ENCODE measurements around the gene FBLN2. TPM values are rescaled to one million over a fixed set of nuclear protein-coding genes. Genes with fewer than 3 reads are reported as not detected.

Gene FBLN2
- total and polyA plus RNA-seq, 2 of the 4 experiments (the other 2 are of a cell fraction) = 11.8 to 60.8 TPM

DNA sequence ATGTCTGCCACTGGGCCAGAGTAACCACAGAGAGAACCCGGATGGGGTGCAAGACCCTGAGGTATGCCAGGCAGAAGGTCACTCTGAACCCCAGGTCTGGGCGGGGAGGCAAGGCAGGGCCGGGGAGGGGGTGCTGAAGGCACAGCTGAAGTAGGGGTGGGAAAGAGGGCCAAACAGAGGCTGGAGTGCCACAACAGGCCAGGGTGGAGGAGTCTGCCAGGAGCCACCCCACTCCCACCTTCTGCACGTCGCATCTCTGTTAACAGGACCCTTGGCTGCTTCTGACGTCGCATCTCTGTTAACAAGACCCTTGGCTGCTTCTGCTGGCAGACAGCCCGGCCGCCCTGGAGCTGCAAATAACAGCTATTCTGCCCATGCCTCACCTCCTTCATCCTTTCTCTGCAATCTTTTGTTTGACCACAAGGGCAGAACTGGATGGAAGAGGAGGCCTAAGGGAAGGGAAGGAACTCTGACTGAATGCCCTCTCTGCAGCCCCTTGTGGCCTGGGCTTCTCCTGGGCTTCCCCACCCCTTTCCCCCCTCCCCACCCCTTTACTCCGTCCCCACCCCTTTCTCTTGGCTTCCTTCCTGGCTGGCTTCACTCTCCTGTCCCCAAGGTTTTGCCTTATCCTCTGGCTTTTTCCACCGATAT is 20.6 kb upstream of the FBLN2 start:
- Histone ChIP-seq H4K8ac (ENCODE audit: low read depth in 2 of 2, low read length in 2 of 2) (no peak overlapping the region), H3K23ac (ENCODE audit: low read depth, low read length) (no peak overlapping the region), H2BK120ac (ENCODE audit: low read depth, low read length) (no peak overlapping the region), H3K9me3 (ENCODE audit: control insufficient read depth, insufficient read depth, low read length) (no peaks in the 10 kb centered on the region), H4K5ac (ENCODE audit: low read depth, low read length) (no peak overlapping the region), H3K9me1 (ENCODE audit: insufficient read depth, low read length) (no peaks in the 10 kb centered on the region), H3K4ac (ENCODE audit: low read depth, low read length) (no peak overlapping the region), H3K4me3 (ENCODE audit: insufficient read depth, low read depth, low read length) (no peak overlapping the region), H2BK5ac (ENCODE audit: low read depth, low read length, poor library complexity, severe bottlenecking) (no peak overlapping the region), H3K56ac (ENCODE audit: extremely low read depth, insufficient read depth, low read length) (no peak overlapping the region), H4K20me1 (ENCODE audit: insufficient read depth, low read length) (no peaks in the 10 kb centered on the region), H3K27ac (ENCODE audit: insufficient read depth, low read length) (no peak overlapping the region), H2BK20ac (ENCODE audit: low read depth, low read length) (no peak overlapping the region), H4K91ac (ENCODE audit: insufficient read depth, low read depth, low read length) (no peak overlapping the region), H3K9ac (ENCODE audit: low read depth, low read length) (no peak overlapping the region), H3K18ac (ENCODE audit: low read depth, low read length) (no peak overlapping the region), H2BK15ac (ENCODE audit: low read depth, low read length) (no peak overlapping the region), H3K14ac (replicated peaks; ENCODE audit: low read depth, low read length) (no peak overlapping the region), H2AK9ac (replicated peaks; ENCODE audit: low read depth, low read length, poor library complexity) (no peak overlapping the region), H2AK5ac (ENCODE audit: low read depth, low read length) (no peak overlapping the region), H3K4me2 (ENCODE audit: low read depth, low read length) (no peak overlapping the region), H3K79me1 (ENCODE audit: low read depth in 1 of 2, low read length in 2 of 2) (no peaks in the 10 kb centered on the region), H3K27me3 (ENCODE audit: control insufficient read depth, insufficient read depth, low read length) (no peaks in the 10 kb centered on the region; the same call in 1 of the 2 replicates), H2AFZ (replicated peaks; ENCODE audit: low read length, poor library complexity) (peak overlapping the region; percentile 62), H3K4me1 (ENCODE audit: control insufficient read depth, insufficient read depth, low read length) (peaks cover 5% of the 10 kb centered on the region), H3K36me3 (ENCODE audit: control insufficient read depth, insufficient read depth, low read length) (no peaks in the 10 kb centered on the region)
- POLR2A ChIA-PET (ENCODE audit: unreplicated experiment) = no interaction called here
- 37% methylated on average over 5 of the region's 11 CpGs; no CpG with 5 or more reads in 1 of the 2 experiments for WGBS, 2 experiments (ENCODE audit: extremely low coverage in 2 of 2, insufficient read length in 1 of 2)
- in situ Hi-C loops (cut with MboI; ENCODE audit: low sequenced_read_pairs) = no loop called here
- dilution Hi-C loops (cut with HindIII; ENCODE audit: low sequenced_read_pairs, unreplicated experiment) = no loop called here
- DNase-seq = no peak
- no peak for TF ChIP-seq MXI1 (IDR thresholded peaks at IDR 0.05; ENCODE audit: borderline replicate concordance, low read depth, low read length)
- TF ChIP-seq, protein P1, sequence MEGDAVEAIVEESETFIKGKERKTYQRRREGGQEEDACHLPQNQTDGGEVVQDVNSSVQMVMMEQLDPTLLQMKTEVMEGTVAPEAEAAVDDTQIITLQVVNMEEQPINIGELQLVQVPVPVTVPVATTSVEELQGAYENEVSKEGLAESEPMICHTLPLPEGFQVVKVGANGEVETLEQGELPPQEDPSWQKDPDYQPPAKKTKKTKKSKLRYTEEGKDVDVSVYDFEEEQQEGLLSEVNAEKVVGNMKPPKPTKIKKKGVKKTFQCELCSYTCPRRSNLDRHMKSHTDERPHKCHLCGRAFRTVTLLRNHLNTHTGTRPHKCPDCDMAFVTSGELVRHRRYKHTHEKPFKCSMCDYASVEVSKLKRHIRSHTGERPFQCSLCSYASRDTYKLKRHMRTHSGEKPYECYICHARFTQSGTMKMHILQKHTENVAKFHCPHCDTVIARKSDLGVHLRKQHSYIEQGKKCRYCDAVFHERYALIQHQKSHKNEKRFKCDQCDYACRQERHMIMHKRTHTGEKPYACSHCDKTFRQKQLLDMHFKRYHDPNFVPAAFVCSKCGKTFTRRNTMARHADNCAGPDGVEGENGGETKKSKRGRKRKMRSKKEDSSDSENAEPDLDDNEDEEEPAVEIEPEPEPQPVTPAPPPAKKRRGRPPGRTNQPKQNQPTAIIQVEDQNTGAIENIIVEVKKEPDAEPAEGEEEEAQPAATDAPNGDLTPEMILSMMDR (conservative IDR thresholded peaks at IDR 0.05; ENCODE audit: low read depth, low read length) = peak; percentile 28; the same call in 1 of the 2 replicates
- TF ChIP-seq RAD21 (IDR thresholded peaks at IDR 0.05; ENCODE audit: low read length) = peak; percentile 18; the same call in 1 of the 2 replicates
- peak; percentile 69 for ATAC-seq (ENCODE audit: low read depth)
- BruUV-seq (replicated peaks) = no TSS peak
- CTCF ChIA-PET = interaction anchor here (1.0 kb wide), 1 partner anchor 16 kb away, joined by 3 read pairs; no protein-coding TSS in a partner anchor
- intact Hi-C loops (cut with micrococcal nuclease) = no loop called here

Data from IMR-90 (cell line).